GM19351 (cell line): Measurements from ENCODE around the gene SCAANT1.

Experiments used
- ATAC-seq: cut with Tn5 transposase; IDR thresholded peaks from one replicate; pipeline ENCODE4 v1.9.1; 2021; ENCODE audit warnings: mild to moderate bottlenecking, moderate library complexity; ENCODE audit not compliant: unreplicated experiment

SCAANT1 gene

GRCh38 chr3:63905731-63906620 is 6.2 kb downstream of the SCAANT1 start:
- no peak for ATAC-seq

- no peak for ATAC-seq
Measured at GRCh38 chr3:63900459-63900858, 11.7 kb downstream of the SCAANT1 start.

- ATAC-seq: no peak
Measured at GRCh38 chr3:63900010-63900409, 12.2 kb downstream of the SCAANT1 start.

GRCh38 chr3:63896332-63897030 is 15.7 kb downstream of the SCAANT1 start:
- peak; percentile 80 for ATAC-seq

GRCh38 chr3:63895422-63896189 is 16.6 kb downstream of the SCAANT1 start:
- no peak for ATAC-seq

- no peak for ATAC-seq
Measured at GRCh38 chr3:63892773-63893352, 19.3 kb downstream of the SCAANT1 start.

- no peak for ATAC-seq
Measured at GRCh38 chr3:63891518-63891917, 20.7 kb downstream of the SCAANT1 start.

- ATAC-seq: no peak
Measured at GRCh38 chr3:63886858-63887257, 25.3 kb downstream of the SCAANT1 start.

GRCh38 chr3:63880653-63881052 is 31.5 kb downstream of the SCAANT1 start:
- ATAC-seq: no peak

GRCh38 chr3:63878394-63879060 is 33.7 kb downstream of the SCAANT1 start:
- ATAC-seq: no peak

- ATAC-seq: no peak
Measured at GRCh38 chr3:63877737-63878393, 34.3 kb downstream of the SCAANT1 start.

- ATAC-seq: no peak
Measured at GRCh38 chr3:63876260-63876659, 35.9 kb downstream of the SCAANT1 start.

- ATAC-seq: no peak
Measured at GRCh38 chr3:63875510-63875909, 36.7 kb downstream of the SCAANT1 start.

- no peak for ATAC-seq
Measured at GRCh38 chr3:63874769-63875168, 37.4 kb downstream of the SCAANT1 start.

- no peak for ATAC-seq
Measured at GRCh38 chr3:63872135-63872924, 39.9 kb downstream of the SCAANT1 start.

- no peak for ATAC-seq
Measured at GRCh38 chr3:63870615-63871005, 41.6 kb downstream of the SCAANT1 start.

- no peak for ATAC-seq
Measured at GRCh38 chr3:63869940-63870614, 42.1 kb downstream of the SCAANT1 start.

- ATAC-seq: no peak
Measured at GRCh38 chr3:63867225-63867624, 45.0 kb downstream of the SCAANT1 start.

GRCh38 chr3:63864965-63865327 is 47.2 kb downstream of the SCAANT1 start:
- no peak for ATAC-seq
